A673 (cell line): ENCODE measurements around the gene TTN. TPM values are rescaled to one million over a fixed set of nuclear protein-coding genes. Genes with fewer than 3 reads are reported as not detected.
A peak's percentile ranks its signal among the peaks of the same experiment; 100 is the strongest.
"Not testable (repeated sequence)": the region's sequence is repeated elsewhere in the genome, so short reads cannot be mapped to it uniquely, and the experiment has no call there.

Experiments used
- BruUV-seq: library from RNA; stranded (reverse); fragments of 400-500 nt; replicated peaks from 2 replicates; lab custom pipeline; 2021; lab: Mats Ljungman, UMichigan
- CTCF ChIA-PET: fragments of 300-600 bp; sonication (Branson Sonifier 250); formaldehyde crosslinking; loops from one replicate; lab custom pipeline; 2022; ENCODE audit warnings: antibody characterized with exemption; lab: Charles Lee
- POLR2A ChIA-PET: fragments of 300-600 bp; sonication (Branson Sonifier 250); formaldehyde crosslinking; loops from one replicate; lab custom pipeline; 2022; ENCODE audit warnings: antibody characterized with exemption; ENCODE audit not compliant: low non-redundant PET; lab: Charles Lee
- DNase-seq: peaks from one replicate; pipeline ENCODE4 v3.0.0-alpha.2; 2015; ENCODE audit warnings: low spot score
- H3K27ac ChIP-seq: fragments of 200-600 bp; sonication (generic); 2 replicates; pipeline ENCODE4 v1.5.1; 2016; ENCODE audit warnings: mixed run types, low read depth, mild to moderate bottlenecking, mixed read lengths, antibody characterized with exemption, low read length; ENCODE audit not compliant: poor library complexity, severe bottlenecking
- H3K27me3 ChIP-seq: fragments of 200-600 bp; sonication (generic); replicated peaks from 2 replicates; pipeline ENCODE4 v1.6.1; 2017; ENCODE audit warnings: mixed run types, low read depth, mild to moderate bottlenecking, mixed read lengths, antibody characterized with exemption, low read length; ENCODE audit not compliant: insufficient read depth, poor library complexity
- H3K36me3 ChIP-seq: fragments of 200-600 bp; sonication (generic); 2 replicates; pipeline ENCODE4 v1.6.1; 2016; ENCODE audit warnings: mixed run types, mild to moderate bottlenecking, mixed read lengths, antibody characterized with exemption, low read length; ENCODE audit not compliant: insufficient read depth, poor library complexity, severe bottlenecking
- H3K4me1 ChIP-seq: fragments of 200-600 bp; sonication (generic); 2 replicates; pipeline ENCODE4 v1.6.1; 2017; ENCODE audit warnings: mixed run types, mild to moderate bottlenecking, mixed read lengths, antibody characterized with exemption, low read length; ENCODE audit not compliant: insufficient read depth, poor library complexity, severe bottlenecking
- H3K4me3 ChIP-seq: fragments of 200-600 bp; sonication (generic); 2 replicates; pipeline ENCODE4 v1.5.1; 2016; ENCODE audit warnings: low read depth, mixed run types, mild to moderate bottlenecking, mixed read lengths, low read length; ENCODE audit not compliant: poor library complexity, severe bottlenecking
- H3K9me3 ChIP-seq: fragments of 200-600 bp; sonication (generic); 2 replicates; pipeline ENCODE4 v1.6.1; 2016; ENCODE audit warnings: mixed run types, low read depth, mild to moderate bottlenecking, mixed read lengths, antibody characterized with exemption, low read length; ENCODE audit not compliant: poor library complexity, severe bottlenecking
- EZH2 ChIP-seq: fragments of 200-600 bp; sonication (generic); IDR thresholded peaks from 2 replicates; pipeline ENCODE4 v1.6.1; 2017; ENCODE audit warnings: borderline replicate concordance, low read depth, mild to moderate bottlenecking, mixed read lengths, antibody characterized with exemption, low read length; ENCODE audit not compliant: poor library complexity, severe bottlenecking
- intact Hi-C: fragments of 100-400 bp; cut with micrococcal nuclease; formaldehyde crosslinking; loops from one replicate; pipeline ENCODE4 v1.10.0; 2022; ENCODE audit not compliant: unreplicated experiment
- total RNA-seq: library from RNA; stranded (reverse); gene quantifications from 2 replicates; pipeline ENCODE4 v1.2.3, GENCODE V29; 2021
- TF ChIP-seq, protein P1 (sequence below): fragments of 300-800, 200-600 bp; sonication (generic); conservative IDR thresholded peaks from 2 replicates; pipeline ENCODE4 v1.5.1; 2017; ENCODE audit warnings: low read depth, mild to moderate bottlenecking, antibody characterized with exemption, low read length, moderate library complexity, mixed read lengths

Gene TTN
- total RNA-seq, 1 experiment from 2014 or later = under 0.01 TPM

DNA sequence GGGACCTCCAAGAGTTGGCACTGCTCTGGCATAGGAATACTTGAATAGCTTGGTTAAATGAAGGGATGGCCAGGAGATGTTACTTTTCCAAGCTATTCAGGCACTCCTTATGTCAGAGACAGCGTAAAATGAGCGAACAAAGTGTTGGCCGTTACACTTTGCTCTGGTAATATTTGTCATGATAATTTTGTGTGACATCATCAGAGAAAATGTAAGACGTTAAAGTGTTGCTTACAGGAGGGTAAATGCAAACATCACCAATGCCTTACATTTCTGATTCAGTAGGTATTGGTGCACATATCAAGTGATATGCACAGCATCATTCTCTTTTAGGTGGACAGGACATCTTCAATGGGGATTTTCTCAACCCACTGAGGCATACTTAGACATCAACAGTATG lies 281.0 kb downstream of the TTN start:
- Histone ChIP-seq H3K4me1 (peaks cover 3% of the 10 kb centered on the region), H3K36me3 (no peaks in the 10 kb centered on the region), H3K9me3 (no peaks in the 10 kb centered on the region), H3K27me3 (no peaks in the 10 kb centered on the region), H3K27ac (no peak overlapping the region), H3K4me3 (no peak overlapping the region)
- ChIA-PET CTCF (no interaction called here), POLR2A (no interaction called here)
- TF ChIP-seq, protein P1, sequence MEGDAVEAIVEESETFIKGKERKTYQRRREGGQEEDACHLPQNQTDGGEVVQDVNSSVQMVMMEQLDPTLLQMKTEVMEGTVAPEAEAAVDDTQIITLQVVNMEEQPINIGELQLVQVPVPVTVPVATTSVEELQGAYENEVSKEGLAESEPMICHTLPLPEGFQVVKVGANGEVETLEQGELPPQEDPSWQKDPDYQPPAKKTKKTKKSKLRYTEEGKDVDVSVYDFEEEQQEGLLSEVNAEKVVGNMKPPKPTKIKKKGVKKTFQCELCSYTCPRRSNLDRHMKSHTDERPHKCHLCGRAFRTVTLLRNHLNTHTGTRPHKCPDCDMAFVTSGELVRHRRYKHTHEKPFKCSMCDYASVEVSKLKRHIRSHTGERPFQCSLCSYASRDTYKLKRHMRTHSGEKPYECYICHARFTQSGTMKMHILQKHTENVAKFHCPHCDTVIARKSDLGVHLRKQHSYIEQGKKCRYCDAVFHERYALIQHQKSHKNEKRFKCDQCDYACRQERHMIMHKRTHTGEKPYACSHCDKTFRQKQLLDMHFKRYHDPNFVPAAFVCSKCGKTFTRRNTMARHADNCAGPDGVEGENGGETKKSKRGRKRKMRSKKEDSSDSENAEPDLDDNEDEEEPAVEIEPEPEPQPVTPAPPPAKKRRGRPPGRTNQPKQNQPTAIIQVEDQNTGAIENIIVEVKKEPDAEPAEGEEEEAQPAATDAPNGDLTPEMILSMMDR = no peak
- TF ChIP-seq EZH2 = no peak
- no peak for DNase-seq
- intact Hi-C loops = no loop called here
- no TSS peak for BruUV-seq

DNA sequence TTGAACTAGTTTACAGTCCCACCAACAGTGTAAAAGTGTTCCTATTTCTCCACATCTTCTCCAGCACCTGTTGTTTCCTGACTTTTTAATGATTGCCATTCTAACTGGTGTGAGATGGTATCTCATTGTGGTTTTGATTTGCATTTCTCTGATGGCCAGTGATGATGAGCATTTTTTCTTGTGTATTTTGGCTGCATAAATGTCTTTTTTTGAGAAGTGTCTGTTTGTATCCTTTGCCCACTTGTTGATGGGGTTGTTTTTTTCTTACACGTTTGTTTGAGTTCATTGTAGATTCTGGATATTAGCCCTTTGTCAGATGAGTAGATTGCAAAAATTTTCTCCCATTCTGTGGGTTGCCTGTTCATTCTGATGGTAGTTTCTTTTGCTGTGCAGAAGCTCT lies 281.8 kb downstream of the TTN start:
- H3K27ac ChIP-seq, H3K27me3 ChIP-seq, H3K36me3 ChIP-seq, CTCF ChIA-PET, H3K4me1 ChIP-seq, DNase-seq, H3K9me3 ChIP-seq, H3K4me3 ChIP-seq, POLR2A ChIA-PET, BruUV-seq, intact Hi-C loops: not testable (repeated sequence)

DNA sequence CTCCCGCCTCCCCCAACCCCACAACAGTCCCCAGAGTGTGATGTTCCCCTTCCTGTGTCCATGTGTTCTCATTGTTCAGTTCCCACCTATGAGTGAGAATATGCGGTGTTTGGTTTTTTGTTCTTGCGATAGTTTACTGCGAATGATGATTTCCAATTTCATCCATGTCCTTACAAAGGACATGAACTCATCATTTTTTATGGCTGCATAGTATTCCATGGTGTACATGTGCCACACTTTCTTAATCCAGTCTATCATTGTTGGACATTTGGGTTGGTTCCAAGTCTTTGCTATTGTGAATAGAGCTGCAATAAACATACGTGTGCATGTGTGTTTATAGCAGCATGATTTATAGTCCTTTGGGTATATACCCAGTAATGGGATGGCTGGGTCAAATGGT lies 282.2 kb downstream of the TTN start:
- H3K27me3 ChIP-seq, intact Hi-C loops, DNase-seq, H3K4me1 ChIP-seq, POLR2A ChIA-PET, H3K27ac ChIP-seq, CTCF ChIA-PET, H3K9me3 ChIP-seq, H3K36me3 ChIP-seq, BruUV-seq, H3K4me3 ChIP-seq: not testable (repeated sequence)

DNA sequence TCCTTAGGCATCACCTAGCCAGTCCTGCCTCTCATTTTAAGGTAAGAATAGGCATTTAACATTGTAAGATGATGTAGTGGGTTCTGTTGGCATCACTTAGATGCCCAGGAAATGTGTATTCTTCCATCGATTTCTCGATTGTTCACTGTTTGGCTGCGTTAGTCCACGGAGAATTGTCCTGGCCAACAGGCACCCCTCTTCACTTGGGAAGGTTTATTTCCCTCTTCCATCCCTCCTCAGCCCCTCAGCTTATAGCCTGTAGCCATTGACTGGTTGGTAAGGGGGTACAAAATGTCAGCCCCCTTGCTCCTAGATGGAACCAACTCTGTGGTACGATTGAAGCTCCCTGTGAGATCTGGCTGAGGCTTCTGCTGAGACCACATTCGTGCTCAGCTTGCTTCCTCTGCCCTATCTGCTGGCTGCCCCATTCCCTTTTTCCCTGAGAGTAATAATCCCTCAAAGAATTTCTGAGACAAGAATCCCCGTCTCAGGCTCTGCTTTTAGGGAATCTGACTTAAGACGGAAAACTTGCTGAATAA lies 283.6 kb downstream of the TTN start:
- no peak for DNase-seq
- TF ChIP-seq, protein P1 = no peak
- TF ChIP-seq EZH2 = no peak
- CTCF ChIA-PET = no interaction called here
- BruUV-seq = no TSS peak
- POLR2A ChIA-PET = no interaction called here
- Histone ChIP-seq H3K4me1 (peaks cover 3% of the 10 kb centered on the region), H3K36me3 (no peaks in the 10 kb centered on the region), H3K9me3 (no peaks in the 10 kb centered on the region), H3K4me3 (peak overlapping the region; percentile 60), H3K27me3 (no peaks in the 10 kb centered on the region), H3K27ac (peak overlapping the region; percentile 58)
- intact Hi-C loops = no loop called here
